HG02973 (cell line): ENCODE measurements around the gene TSACC.
"Not testable (repeated sequence)": the region's sequence is repeated elsewhere in the genome, so short reads cannot be mapped to it uniquely, and the experiment has no call there.

Source experiments
- ATAC-seq: cut with Tn5 transposase; IDR thresholded peaks from one replicate; pipeline ENCODE4 v1.9.1; 2021; ENCODE audit warnings: moderate library complexity; ENCODE audit not compliant: unreplicated experiment

Gene TSACC

GRCh38 chr1:156338180-156338976, at the start of gene TSACC, which contains the start of gene CCT3:
Gene TSACC, plus strand, starts transcription at chr1:156338526. Its CDS starts 1,232 bp downstream, at chr1:156339758.
Gene CCT3, minus strand, starts transcription at chr1:156338292. Its CDS starts 108 bp downstream, at chr1:156338184.
- peak; percentile 86 for ATAC-seq

GRCh38 chr1:156289857-156290256, 48.5 kb upstream of the TSACC start:
- no peak for ATAC-seq

GRCh38 chr1:156291226-156292061, 46.9 kb upstream of the TSACC start:
- no peak for ATAC-seq

GRCh38 chr1:156293098-156293434, 45.3 kb upstream of the TSACC start:
- ATAC-seq = no peak

- no peak for ATAC-seq
These were observed 44.4 kb upstream of the TSACC start for GRCh38 chr1:156293895-156294294.

- no peak for ATAC-seq
These were observed 42.9 kb upstream of the TSACC start, which contains the start of gene GLMP for GRCh38 chr1:156295391-156295947. Gene GLMP, minus strand, starts transcription at chr1:156295679. Its CDS starts 34 bp downstream, at chr1:156295645.

- no peak for ATAC-seq
These were observed 39.4 kb upstream of the TSACC start, which contains the start of gene VHLL for GRCh38 chr1:156298852-156299357. Gene VHLL, minus strand, starts transcription at chr1:156299307. Its CDS starts 118 bp downstream, at chr1:156299189.

- no peak for ATAC-seq
These were observed 35.1 kb upstream of the TSACC start for GRCh38 chr1:156303241-156303640.

- ATAC-seq = no peak
These were observed 33.1 kb upstream of the TSACC start for GRCh38 chr1:156305215-156305614.

- ATAC-seq = no peak
These were observed 30.2 kb upstream of the TSACC start for GRCh38 chr1:156308078-156308477.

GRCh38 chr1:156310962-156311361, 27.4 kb upstream of the TSACC start:
- ATAC-seq = no peak

GRCh38 chr1:156316909-156317308, 21.4 kb upstream of the TSACC start:
- no peak for ATAC-seq

- no peak for ATAC-seq
These were observed 18.7 kb upstream of the TSACC start for GRCh38 chr1:156319664-156320063.

- no peak for ATAC-seq
These were observed 17.8 kb upstream of the TSACC start for GRCh38 chr1:156320560-156320959.

GRCh38 chr1:156323179-156323578, 15.1 kb upstream of the TSACC start:
- ATAC-seq = not testable (repeated sequence)

- no peak for ATAC-seq
These were observed 2.1 kb upstream of the TSACC start for GRCh38 chr1:156336242-156336641.

- no peak for ATAC-seq
These were observed 1.1 kb upstream of the TSACC start for GRCh38 chr1:156337052-156337887.

- no peak for ATAC-seq
These were observed 492 bp upstream of the TSACC start for GRCh38 chr1:156337888-156338179.

- no peak for ATAC-seq
These were observed 4.0 kb downstream of the TSACC start for GRCh38 chr1:156342166-156342955.

- no peak for ATAC-seq
These were observed 6.1 kb downstream of the TSACC start for GRCh38 chr1:156344409-156344808.
